OCI-LY7 (cell line): ENCODE results near the gene AGMO.

Source experiments
- CTCF ChIP-seq: fragments of 200-600 bp; sonication (generic); conservative IDR thresholded peaks from 2 replicates; pipeline ENCODE4 v1.5.1; 2014; ENCODE audit warnings: mild to moderate bottlenecking, antibody characterized with exemption, low read length, moderate library complexity, mixed read lengths
- EZH2phosphoT487 ChIP-seq: fragments of 200-600 bp; sonication (generic); IDR thresholded peaks from 2 replicates; pipeline ENCODE4 v1.6.1; 2018; ENCODE audit warnings: low read depth, borderline replicate concordance, mild to moderate bottlenecking, mixed run types, antibody characterized with exemption, low read length, moderate library complexity, mixed read lengths

GRCh38 chr7:15403315-15403714 is 158.5 kb downstream of the AGMO start:
- TF ChIP-seq CTCF (no peak), EZH2phosphoT487 (no peak)
